Adrenal gland (tissue), 12 donors: ENCODE results near the gene TMSB4X. TPM values are rescaled to one million over a fixed set of nuclear protein-coding genes. Genes with fewer than 3 reads are reported as not detected.
"Not testable (repeated sequence)": the region's sequence is repeated elsewhere in the genome, so short reads cannot be mapped to it uniquely, and the experiment has no call there.

Source experiments
- DNase-seq, 7 donors: peaks; one replicate each; pipeline ENCODE4 v3.0.0-alpha.2; 2019 to 2020
- H3K27ac ChIP-seq, 5 donors: fragments of 200-600 bp; sonication (generic) in 4 of 5; 1 replicate in 3 of 5; 2 replicates in 2 of 5; pipeline versions ENCODE4 v1.5.1 to v1.8.0; 2016 to 2020; ENCODE audit warnings: mild to moderate bottlenecking in 1 of 5
- H3K27me3 ChIP-seq: fragments of 200-600 bp; 2 replicates; pipeline ENCODE4 v1.8.0; 2021
- H3K36me3 ChIP-seq, 2 donors: fragments of 200-600 bp; replicated peaks in 1 of 2; 1 replicate in 1 of 2; 2 replicates in 1 of 2; pipeline versions ENCODE4 v1.5.1 to v1.8.0; 2018 to 2022
- H3K4me1 ChIP-seq, 2 donors: fragments of 200-600 bp; replicated peaks in 1 of 2; 1 replicate in 1 of 2; 2 replicates in 1 of 2; pipeline versions ENCODE4 v1.5.1 to v1.8.0; 2018 to 2021
- H3K4me3 ChIP-seq, 4 donors: fragments of 200-600 bp; sonication (generic) in 3 of 4; one replicate each; pipeline ENCODE4 v1.5.1; 2016 to 2018
- H3K9me3 ChIP-seq, 3 donors: fragments of 200-600 bp; sonication (generic) in 1 of 3; replicated peaks in 1 of 3; 1 replicate in 2 of 3; 2 replicates in 1 of 3; pipeline versions ENCODE4 v1.5.1 to v1.8.0; 2016 to 2021
- POLR2A ChIP-seq, 2 donors: fragments of 450-650 bp; IDR thresholded peaks; one replicate each; pipeline ENCODE4 v1.6.1; 2017; ENCODE audit warnings: antibody characterized with exemption in 2 of 2, mild to moderate bottlenecking in 2 of 2, moderate library complexity in 1 of 2
- WGBS, 4 donors: extraction: QIAGEN DNeasy Blood & Tissue Kit in 2 of 4; methylation state at CpG; one replicate each; pipeline versions ENCODE4 v1.1.5 to v1.1.7; 2013 to 2017; 5-methylcytosine and 5-hydroxymethylcytosine counted together
- intact Hi-C, 2 donors: fragments of 100-400 bp; cut with DNase I; formaldehyde crosslinking; loops; one replicate each; pipeline versions ENCODE4 v1.14.1 to v1.15.0; 2022 to 2023
- polyA plus RNA-seq, 3 donors: library from polyadenylated mRNA; stranded (reverse); fragments of 200-250 nt in 2 of 3; fragments of 350-450 nt in 1 of 3; fragmentation: Illumina TruSeq in 1 of 3; extraction: RNeasy Lipid Tissue Mini Kit (QIAGEN cat#74804) in 1 of 3; gene quantifications; one replicate each; pipeline ENCODE4 v1.2.3, GENCODE V29; 2013 to 2014
- total RNA-seq, 9 donors: library from RNA; depleted of rRNA in 4 of 9; stranded (reverse); fragments of >200 nt in 4 of 9; fragments of 120-200 nt in 1 of 9; fragmentation: NEBNext Ultra II Directional in 1 of 9; extraction: Animal tissue kit (Norgen Biotek cat#: 25700) in 1 of 9; gene quantifications; one replicate each; pipeline versions ENCODE4 v1.1.0 to v1.2.4, GENCODE V29; 2013 to 2023
- TF ChIP-seq, protein P1 (sequence below), 6 experiments: fragments of 450-650 bp in 4 of 6; fragments of 200-600 bp in 2 of 6; sonication (generic) in 1 of 6; IDR thresholded peaks; 1 replicate in 5 of 6; 2 replicates in 1 of 6; pipeline versions ENCODE4 v1.5.1 to v1.8.0; 2016 to 2021; ENCODE audit warnings: antibody characterized with exemption in 6 of 6, mild to moderate bottlenecking in 2 of 6, moderate library complexity in 1 of 6
- donor health status: healthy with polysubstance abuse.
- donor health status: Bipolar disorder and iron deficiency.
- donor health status: DM: yes; HTN: yes; CAD: no.
- donor health status: DM: no; HTN: no; CAD: no.
- donor health status: DM: no; HTN: no; CAD: no.
- donor health status: DM: yes; HTN: yes; CAD: no.

The TMSB4X gene
- total and polyA plus RNA-seq, 12 donors = 1,180 to 9,144 (median 3,958) TPM

DNA sequence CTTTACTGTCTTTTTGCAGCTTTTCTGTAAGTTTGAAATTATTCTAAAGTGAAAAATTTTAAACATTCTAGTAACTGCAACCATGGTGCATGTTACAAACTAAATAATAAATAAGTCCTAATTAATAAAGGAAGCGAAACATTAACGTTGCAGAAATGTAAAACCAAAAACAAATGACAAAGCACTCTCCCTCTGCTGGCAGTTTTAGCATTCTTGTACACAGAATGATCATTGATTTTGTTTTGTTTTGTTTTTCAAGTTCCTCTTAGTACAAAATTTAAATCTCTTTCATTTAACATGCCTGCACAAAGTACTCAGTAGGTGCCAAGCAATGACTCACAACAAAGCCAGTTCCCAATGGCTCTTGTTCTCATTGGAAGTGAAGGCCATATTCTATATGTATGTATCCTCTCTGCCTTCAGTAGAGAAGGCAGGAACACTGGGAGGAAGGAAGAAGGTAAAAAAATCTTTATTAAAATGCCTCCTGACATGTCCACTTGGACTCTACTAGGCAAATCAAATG lies 13.7 kb upstream of the TMSB4X start:
- Histone ChIP-seq H3K27ac (no peak overlapping the region), H3K9me3 (no peaks in the 10 kb centered on the region), H3K4me3 (no peak overlapping the region), H3K4me1 (peaks cover 0 to 5% of the 10 kb centered on the region in 2 donors), H3K27me3 (no peaks in the 10 kb centered on the region), H3K36me3 (no peaks in the 10 kb centered on the region)
- intact Hi-C loops = loop anchor here in 1 of 2 donors (10.0 kb wide), 1 partner anchor 534 kb away; no protein-coding TSS in a partner anchor
- 55 to 72% (median 70%) methylated on average over 2 of the region's 2 CpGs for WGBS, 4 donors
- no peak for DNase-seq
- no peak for TF ChIP-seq POLR2A (IDR thresholded peaks at IDR 0.05)
- TF ChIP-seq, protein P1, sequence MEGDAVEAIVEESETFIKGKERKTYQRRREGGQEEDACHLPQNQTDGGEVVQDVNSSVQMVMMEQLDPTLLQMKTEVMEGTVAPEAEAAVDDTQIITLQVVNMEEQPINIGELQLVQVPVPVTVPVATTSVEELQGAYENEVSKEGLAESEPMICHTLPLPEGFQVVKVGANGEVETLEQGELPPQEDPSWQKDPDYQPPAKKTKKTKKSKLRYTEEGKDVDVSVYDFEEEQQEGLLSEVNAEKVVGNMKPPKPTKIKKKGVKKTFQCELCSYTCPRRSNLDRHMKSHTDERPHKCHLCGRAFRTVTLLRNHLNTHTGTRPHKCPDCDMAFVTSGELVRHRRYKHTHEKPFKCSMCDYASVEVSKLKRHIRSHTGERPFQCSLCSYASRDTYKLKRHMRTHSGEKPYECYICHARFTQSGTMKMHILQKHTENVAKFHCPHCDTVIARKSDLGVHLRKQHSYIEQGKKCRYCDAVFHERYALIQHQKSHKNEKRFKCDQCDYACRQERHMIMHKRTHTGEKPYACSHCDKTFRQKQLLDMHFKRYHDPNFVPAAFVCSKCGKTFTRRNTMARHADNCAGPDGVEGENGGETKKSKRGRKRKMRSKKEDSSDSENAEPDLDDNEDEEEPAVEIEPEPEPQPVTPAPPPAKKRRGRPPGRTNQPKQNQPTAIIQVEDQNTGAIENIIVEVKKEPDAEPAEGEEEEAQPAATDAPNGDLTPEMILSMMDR (IDR thresholded peaks at IDR 0.05) = no peak

DNA sequence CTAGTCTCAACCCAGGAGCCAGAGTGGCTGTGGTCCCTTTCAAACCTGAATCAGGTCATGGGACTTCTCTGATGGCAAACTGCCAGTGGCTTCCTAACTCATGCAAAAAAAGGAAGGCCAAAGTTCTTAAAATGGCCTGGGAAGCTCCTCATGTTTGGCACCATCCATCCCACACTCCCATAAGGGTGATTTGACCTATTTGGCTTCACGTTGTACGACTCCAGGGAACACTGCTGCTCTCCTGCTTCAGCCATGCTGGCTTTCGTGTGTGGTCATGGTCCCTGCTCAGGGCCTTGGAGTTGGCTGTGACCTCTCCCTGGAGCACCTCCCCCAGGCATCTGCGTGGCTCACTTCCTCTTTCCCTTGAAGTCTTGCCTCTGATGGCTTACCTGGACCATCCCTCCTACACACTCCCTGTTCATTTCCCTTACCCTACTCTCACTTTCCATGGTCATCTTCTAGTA lies 12.8 kb upstream of the TMSB4X start:
- H3K27me3 ChIP-seq = no peaks in the 10 kb centered on the region
- no peaks in the 10 kb centered on the region for H3K9me3 ChIP-seq
- no peaks in the 10 kb centered on the region for H3K36me3 ChIP-seq
- TF ChIP-seq, protein P1 (IDR thresholded peaks at IDR 0.05) = no peak
- no peak for TF ChIP-seq POLR2A (IDR thresholded peaks at IDR 0.05)
- intact Hi-C loops = loop anchor here in 1 of 2 donors (10.0 kb wide), 1 partner anchor 533 kb away; no protein-coding TSS in a partner anchor
- no peaks in the 10 kb centered on the region for H3K4me1 ChIP-seq
- 56 to 81% (median 65%) methylated on average over 4 of the region's 4 CpGs for WGBS, 4 donors
- DNase-seq = no peak
- no peak overlapping the region for H3K27ac ChIP-seq
- no peak overlapping the region for H3K4me3 ChIP-seq

DNA sequence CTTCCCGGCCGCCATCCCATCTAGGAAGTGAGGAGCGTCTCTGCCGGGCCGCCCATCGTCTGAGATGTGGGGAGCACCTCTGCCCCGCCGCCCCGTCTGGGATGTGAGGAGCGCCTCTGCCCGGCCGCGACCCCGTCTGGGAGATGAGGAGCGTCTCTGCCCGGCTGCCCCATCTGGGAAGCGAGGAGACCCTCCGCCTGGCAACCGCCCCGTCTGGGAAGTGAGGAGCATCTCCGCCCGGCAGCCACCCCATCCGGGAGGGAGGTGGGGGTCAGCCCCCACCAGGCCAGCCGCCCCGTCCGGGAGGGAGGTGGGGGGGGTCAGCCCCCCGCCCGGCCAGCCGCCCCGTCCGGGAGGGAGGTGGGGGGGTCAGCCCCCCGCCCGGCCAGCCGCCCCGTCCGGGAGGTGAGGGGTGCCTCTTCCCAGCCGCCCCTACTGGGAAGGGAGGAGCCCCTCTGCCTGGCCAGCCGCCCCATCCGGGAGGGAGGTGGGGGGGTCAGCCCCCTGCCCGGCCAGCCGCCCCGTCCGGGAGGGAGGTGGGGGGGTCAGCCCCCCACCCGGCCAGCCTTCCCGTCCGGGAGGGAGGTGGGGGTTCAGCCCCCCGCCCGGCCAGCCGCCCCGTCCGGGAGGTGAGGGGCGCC lies 11.6 kb upstream of the TMSB4X start:
- intact Hi-C loops = loop anchor here in 1 of 2 donors (10.0 kb wide), 1 partner anchor 531 kb away; no protein-coding TSS in a partner anchor
- not testable (repeated sequence) for H3K27me3 ChIP-seq, H3K4me3 ChIP-seq, DNase-seq, H3K27ac ChIP-seq, H3K4me1 ChIP-seq, H3K9me3 ChIP-seq, H3K36me3 ChIP-seq
- 88 to 97% methylated on average over 12 to 35 of the region's 52 CpGs; no CpG with 5 or more reads in 2 of the 4 donors for WGBS, 4 donors

DNA sequence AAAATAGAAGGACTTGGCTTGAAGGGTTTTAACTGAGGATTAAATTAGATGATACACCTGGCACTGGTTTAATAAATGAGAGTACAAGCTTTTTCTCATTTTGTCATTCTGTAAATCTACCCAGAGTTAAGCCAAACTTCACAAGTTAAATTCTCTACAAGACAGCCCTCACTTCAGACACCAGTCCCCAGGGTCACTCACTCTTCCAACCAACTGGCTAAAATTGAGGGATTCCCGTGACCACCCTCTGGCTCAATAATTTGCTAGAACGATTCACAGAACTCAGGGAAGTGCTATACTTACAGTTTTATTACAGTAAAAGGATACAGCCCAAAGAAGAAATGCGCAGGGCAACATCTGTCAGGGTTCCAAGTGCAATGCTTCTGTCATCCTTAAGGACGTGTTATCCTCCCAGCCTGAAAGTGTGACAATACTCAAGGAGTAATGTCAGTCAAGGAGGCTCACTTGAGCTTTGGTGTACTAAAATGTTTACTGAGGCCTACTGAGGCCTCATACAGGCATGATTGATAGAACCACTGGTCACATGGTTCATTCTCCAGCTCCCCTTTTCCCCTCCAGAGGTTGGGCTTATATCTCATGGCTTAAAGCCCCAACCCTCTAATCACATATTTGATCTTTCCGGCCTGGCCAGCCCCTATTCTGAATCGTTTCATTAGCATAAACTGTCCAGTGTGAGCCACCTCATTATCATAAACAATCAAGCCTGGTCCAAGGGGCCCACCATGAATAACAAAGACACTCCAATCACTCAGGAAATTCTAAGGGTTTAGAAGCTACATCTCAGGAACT lies 9.6 kb upstream of the TMSB4X start:
- TF ChIP-seq, protein P1 (IDR thresholded peaks at IDR 0.05) = no peak
- TF ChIP-seq POLR2A (IDR thresholded peaks at IDR 0.05) = no peak
- Histone ChIP-seq H3K4me3 (no peak overlapping the region), H3K4me1 (no peaks in the 10 kb centered on the region), H3K27ac (no peak overlapping the region), H3K27me3 (no peaks in the 10 kb centered on the region), H3K9me3 (no peaks in the 10 kb centered on the region), H3K36me3 (no peaks in the 10 kb centered on the region)
- no peak for DNase-seq
- 78 to 87% (median 82%) methylated on average over 6 of the region's 6 CpGs for WGBS, 4 donors
- intact Hi-C loops = loop anchor here in 1 of 2 donors (10.0 kb wide), 1 partner anchor 529 kb away; no protein-coding TSS in a partner anchor
